Endothelial cell of umbilical vein (primary cell): ENCODE data around the gene REEP5. TPM values are rescaled to one million over a fixed set of nuclear protein-coding genes. Genes with fewer than 3 reads are reported as not detected.

ENCODE experiments used
- BruUV-seq: library from RNA; stranded (reverse); fragments of 400-500 nt; replicated peaks from 2 replicates; lab custom pipeline; 2021; lab: Mats Ljungman, UMichigan
- CTCF ChIA-PET: fragments of 300-600, 350-600 bp; sonication (Branson Sonifier 250); formaldehyde crosslinking; loops from one replicate; lab custom pipeline; 2021; ENCODE audit warnings: antibody characterized with exemption, inconsistent platforms; lab: Charles Lee
- POLR2A ChIA-PET: fragments of 300-600, 350-600 bp; sonication (Branson Sonifier 250); formaldehyde crosslinking; loops from one replicate; lab custom pipeline; 2021; ENCODE audit warnings: antibody characterized with exemption, inconsistent platforms; lab: Charles Lee
- DNase-seq: peaks from one replicate; pipeline ENCODE4 v3.0.0-alpha.2; 2011; ENCODE audit warnings: low read depth, low spot score
- FAIRE-seq: peaks from 2 replicates; lab custom pipeline; 2011; peaks lifted over from hg19 to GRCh38; lab: Jason Lieb, UNC
- H2AFZ ChIP-seq: 2 replicates; pipeline ENCODE4 v1.6.0; 2012; ENCODE audit warnings: low read depth, low read length, control low read depth, inconsistent platforms
- H3K27ac ChIP-seq: 2 replicates; pipeline ENCODE4 v1.5.1; 2011; ENCODE audit warnings: low read depth, mild to moderate bottlenecking, control low read depth, low read length, moderate library complexity; ENCODE audit not compliant: insufficient read depth
- H3K27me3 ChIP-seq, 2 experiments: 2 replicates each; pipeline versions ENCODE4 v1.6.0 to v1.6.1; 2011; ENCODE audit warnings: low read length in 2 of 2, mixed read lengths in 1 of 2; ENCODE audit not compliant: control insufficient read depth in 2 of 2, insufficient read depth in 2 of 2
- H3K36me3 ChIP-seq, 2 experiments: 2 replicates in 1 of 2; 3 replicates in 1 of 2; pipeline ENCODE4 v1.5.1; 2011; ENCODE audit warnings: low read length in 2 of 2, mild to moderate bottlenecking in 1 of 2, moderate library complexity in 1 of 2; ENCODE audit not compliant: control insufficient read depth in 2 of 2, insufficient read depth in 2 of 2; ENCODE audit errors: extremely low read depth in 1 of 2
- H3K4me1 ChIP-seq: 3 replicates; pipeline ENCODE4 v1.5.1; 2011; ENCODE audit warnings: mild to moderate bottlenecking, low read length; ENCODE audit not compliant: control insufficient read depth, insufficient read depth; ENCODE audit errors: extremely low read depth
- H3K4me2 ChIP-seq: 2 replicates; pipeline ENCODE4 v1.6.1; 2011; ENCODE audit warnings: low read length, control low read depth, mixed read lengths; ENCODE audit not compliant: insufficient read depth
- H3K4me3 ChIP-seq, 3 experiments: fragments of 200-600 bp in 1 of 3; sonication (generic), shearing (Covaris generic) in 1 of 3; replicated peaks in 1 of 3; 2 replicates each; pipeline ENCODE4 v1.5.1; 2011 to 2016; ENCODE audit warnings: control low read depth in 3 of 3, low read length in 3 of 3, mild to moderate bottlenecking in 2 of 3, inconsistent platforms in 1 of 3, low read depth in 1 of 3, moderate library complexity in 1 of 3; ENCODE audit not compliant: insufficient read depth in 1 of 3
- H3K79me2 ChIP-seq: 2 replicates; pipeline ENCODE4 v1.6.0; 2012; ENCODE audit warnings: low read length, inconsistent platforms; ENCODE audit not compliant: control insufficient read depth, insufficient read depth
- H3K9ac ChIP-seq: replicated peaks from 2 replicates; pipeline ENCODE3; 2011; ENCODE audit warnings: low read length, control low read depth; ENCODE audit not compliant: insufficient read depth; ENCODE audit errors: extremely low read depth
- H3K9me1 ChIP-seq: replicated peaks from 3 replicates; pipeline ENCODE4 v1.6.0; 2011; ENCODE audit warnings: mild to moderate bottlenecking, low read length; ENCODE audit not compliant: control insufficient read depth, insufficient read depth; ENCODE audit errors: extremely low read depth
- H3K9me3 ChIP-seq: replicated peaks from 2 replicates; pipeline ENCODE4 v1.5.1; 2012; ENCODE audit warnings: low read length, inconsistent platforms; ENCODE audit not compliant: control insufficient read depth, insufficient read depth
- H4K20me1 ChIP-seq: replicated peaks from 2 replicates; pipeline ENCODE3; 2011; ENCODE audit warnings: mild to moderate bottlenecking, low read length; ENCODE audit not compliant: control insufficient read depth, insufficient read depth; ENCODE audit errors: extremely low read depth
- CTCF ChIP-seq, 2 donors: IDR thresholded peaks; 1 replicate in 1 of 2; 2 replicates in 1 of 2; pipeline ENCODE4 v1.5.1; 2011; ENCODE audit warnings: low read length in 2 of 2, mild to moderate bottlenecking in 2 of 2, moderate library complexity in 2 of 2, control low read depth in 1 of 2, inconsistent platforms in 1 of 2, low read depth in 1 of 2; ENCODE audit not compliant: insufficient read depth in 1 of 2; ENCODE audit errors: extremely low read depth in 1 of 2
- EZH2 ChIP-seq: IDR thresholded peaks from 2 replicates; pipeline ENCODE4 v1.6.1; 2012; ENCODE audit warnings: borderline replicate concordance, low read depth, mild to moderate bottlenecking, moderate library complexity, low read length, inconsistent platforms; ENCODE audit not compliant: severe bottlenecking
- MAX ChIP-seq: IDR thresholded peaks from 2 replicates; pipeline ENCODE4 v1.6.1; 2011; ENCODE audit not compliant: insufficient read depth, insufficient read length
- POLR2AphosphoS5 ChIP-seq: IDR thresholded peaks from 2 replicates; pipeline ENCODE4 v1.6.1; 2012; ENCODE audit warnings: low read depth, mild to moderate bottlenecking, control low read depth, low read length, moderate library complexity; ENCODE audit not compliant: insufficient read depth
- dilution Hi-C: fragments of 300-500 bp; cut with MboI; formaldehyde crosslinking; loops from one replicate; pipeline ENCODE4 v1.15.0; 2019; ENCODE audit warnings: low sequenced_read_pairs; ENCODE audit not compliant: extremely low pct_ligation_motif_present
- intact Hi-C: fragments of 100-400 bp; cut with micrococcal nuclease; formaldehyde crosslinking; loops from one replicate; pipeline ENCODE4 v1.10.0; 2022
- polyA plus RNA-seq, 4 experiments: library from polyadenylated mRNA; depleted of rRNA in 3 of 4; stranded (reverse) in 3 of 4; unstranded in 1 of 4; fragments of >200 nt; gene quantifications; 2 replicates each; pipeline versions ENCODE4 v1.2.1 to v1.2.3, GENCODE V29; 2011 to 2012; ENCODE audit warnings: missing spikeins in 1 of 4
- total RNA-seq: library from RNA; stranded (reverse); gene quantifications from 2 replicates; pipeline ENCODE4 v1.2.3, GENCODE V29; 2021

The REEP5 gene
- total and polyA plus RNA-seq, 2 donors (not counting 3 experiments of a cell fraction or from before 2014, with no cell fraction given) = 98.0 to 163 TPM

GRCh38 chr5:112917453-112917995 is 4.5 kb downstream of the REEP5 start:
- Histone ChIP-seq H3K4me3 (no peak overlapping the region), H3K9me1 (no peaks in the 10 kb centered on the region), H3K36me3 (peaks cover 9 to 11% of the 10 kb centered on the region in 2 experiments), H4K20me1 (no peaks in the 10 kb centered on the region), H3K4me1 (peaks cover 6% of the 10 kb centered on the region), H3K9ac (no peak overlapping the region), H3K27me3 (no peaks in the 10 kb centered on the region), H3K27ac (no peak overlapping the region), H2AFZ (no peak overlapping the region), H3K4me2 (no peak overlapping the region), H3K79me2 (peaks cover 68% of the 10 kb centered on the region), H3K9me3 (no peaks in the 10 kb centered on the region)
- CTCF ChIA-PET = interaction anchor here (0.8 kb wide), 1 partner anchor 69 kb away, joined by 3 read pairs; no protein-coding TSS in a partner anchor
- POLR2A ChIA-PET = no interaction called here
- BruUV-seq = no TSS peak
- intact Hi-C loops (no loop called here), dilution Hi-C loops (no loop called here)
- TF ChIP-seq MAX = no peak
- TF ChIP-seq CTCF (IDR thresholded peaks at IDR 0.05; ENCODE audit: extremely low read depth in 1 of 2, insufficient read depth in 1 of 2, low read depth in 1 of 2, low read length in 2 of 2) = peak; percentile 3 to 9
- DNase-seq (no peak), FAIRE-seq (no peak)

- Histone ChIP-seq H3K36me3 (peaks cover 11 to 14% of the 10 kb centered on the region in 2 experiments), H4K20me1 (peaks cover 2% of the 10 kb centered on the region), H2AFZ (no peak overlapping the region), H3K4me3 (no peak overlapping the region), H3K9me3 (no peaks in the 10 kb centered on the region), H3K9ac (no peak overlapping the region), H3K4me1 (peaks cover 3% of the 10 kb centered on the region), H3K27me3 (no peaks in the 10 kb centered on the region), H3K79me2 (peaks cover 78% of the 10 kb centered on the region), H3K27ac (no peak overlapping the region), H3K9me1 (no peaks in the 10 kb centered on the region), H3K4me2 (no peak overlapping the region)
- dilution Hi-C loops (no loop called here), intact Hi-C loops (no loop called here)
- POLR2A ChIA-PET = no interaction called here
- BruUV-seq = no TSS peak
- CTCF ChIA-PET = interaction anchor here (1.2 kb wide), 1 partner anchor 22 kb away, joined by 6 read pairs; no protein-coding TSS in a partner anchor
- FAIRE-seq (no peak), DNase-seq (no peak)
- no peak for TF ChIP-seq EZH2
- no peak for TF ChIP-seq POLR2AphosphoS5
- TF ChIP-seq CTCF (IDR thresholded peaks at IDR 0.05; ENCODE audit: extremely low read depth in 1 of 2, insufficient read depth in 1 of 2, low read depth in 1 of 2, low read length in 2 of 2) = no peak
- TF ChIP-seq MAX = no peak
Observed at GRCh38 chr5:112915831-112916230, 6.2 kb downstream of the REEP5 start.
